Measurements from ENCODE around the gene HOTAIR.

The HOTAIR gene

GRCh38 chr12:53938326-53939140, 36.2 kb downstream of the HOTAIR start, which contains the start of gene HOXC13:
TSS of gene HOXC13 (plus strand) at chr12:53938831. CDS start at chr12:53938907, 76 bp downstream.
- Histone ChIP-seq H3K36me3 (ENCODE audit: insufficient read depth, low read length) (no peaks in the 10 kb centered on the region), H3K9me3 (ENCODE audit: control insufficient read depth, insufficient read depth, low read length) (no peaks in the 10 kb centered on the region), H3K4me1 (ENCODE audit: insufficient read depth, low read length) (no peaks in the 10 kb centered on the region), H3K9ac (ENCODE audit: low read depth, low read length) (peak within 1 kb of the TSS; percentile 7; the same call in 1 of the 2 replicates)

GRCh38 chr12:53937596-53938325, 37.0 kb downstream of the HOTAIR start:
- no peaks in the 10 kb centered on the region for H3K9me3 ChIP-seq (ENCODE audit: control insufficient read depth, insufficient read depth, low read length)

GRCh38 chr12:53937099-53937498, 37.7 kb downstream of the HOTAIR start:
- H3K4me1 ChIP-seq (ENCODE audit: insufficient read depth, low read length) = no peaks in the 10 kb centered on the region
- no peak overlapping the region for H3K9ac ChIP-seq (ENCODE audit: low read depth, low read length)
- H3K9me3 ChIP-seq (ENCODE audit: control insufficient read depth, insufficient read depth, low read length) = no peaks in the 10 kb centered on the region
- no peaks in the 10 kb centered on the region for H3K36me3 ChIP-seq (ENCODE audit: insufficient read depth, low read length)

More at GRCh38 chr12:53937596-53938325, 37.0 kb downstream of the HOTAIR start:
- H3K36me3 ChIP-seq (ENCODE audit: insufficient read depth, low read length) = no peaks in the 10 kb centered on the region
- no peaks in the 10 kb centered on the region for H3K4me1 ChIP-seq (ENCODE audit: insufficient read depth, low read length)
- H3K9ac ChIP-seq (ENCODE audit: low read depth, low read length) = no peak overlapping the region

- H3K9ac ChIP-seq (ENCODE audit: low read depth, low read length) = no peak overlapping the region
- H3K36me3 ChIP-seq (ENCODE audit: insufficient read depth, low read length) = no peaks in the 10 kb centered on the region
- no peaks in the 10 kb centered on the region for H3K4me1 ChIP-seq (ENCODE audit: insufficient read depth, low read length)
- H3K9me3 ChIP-seq (ENCODE audit: control insufficient read depth, insufficient read depth, low read length) = no peaks in the 10 kb centered on the region
Observed at GRCh38 chr12:53935383-53936341, 39.1 kb downstream of the HOTAIR start.

GRCh38 chr12:53932915-53933314, 41.8 kb downstream of the HOTAIR start:
- Histone ChIP-seq H3K36me3 (ENCODE audit: insufficient read depth, low read length) (no peaks in the 10 kb centered on the region), H3K9ac (ENCODE audit: low read depth, low read length) (no peak overlapping the region), H3K4me1 (ENCODE audit: insufficient read depth, low read length) (no peaks in the 10 kb centered on the region), H3K9me3 (ENCODE audit: control insufficient read depth, insufficient read depth, low read length) (no peaks in the 10 kb centered on the region)

- H3K4me1 ChIP-seq (ENCODE audit: insufficient read depth, low read length) = 0 out of 2 replicates have a peak, but pooled peaks cover 3% of the 10 kb centered on the region
- H3K36me3 ChIP-seq (ENCODE audit: insufficient read depth, low read length) = no peaks in the 10 kb centered on the region
- no peak overlapping the region for H3K9ac ChIP-seq (ENCODE audit: low read depth, low read length)
- no peaks in the 10 kb centered on the region for H3K9me3 ChIP-seq (ENCODE audit: control insufficient read depth, insufficient read depth, low read length)
Observed at GRCh38 chr12:53931844-53932581, 42.7 kb downstream of the HOTAIR start.

GRCh38 chr12:53930591-53931255, 44.0 kb downstream of the HOTAIR start:
- no peaks in the 10 kb centered on the region for H3K36me3 ChIP-seq (ENCODE audit: insufficient read depth, low read length)
- H3K4me1 ChIP-seq (ENCODE audit: insufficient read depth, low read length) = 0 out of 2 replicates have a peak, but pooled peaks cover 3% of the 10 kb centered on the region
- no peak overlapping the region for H3K9ac ChIP-seq (ENCODE audit: low read depth, low read length)
- H3K9me3 ChIP-seq (ENCODE audit: control insufficient read depth, insufficient read depth, low read length) = no peaks in the 10 kb centered on the region

- no peak overlapping the region for H3K9ac ChIP-seq (ENCODE audit: low read depth, low read length)
- 0 out of 2 replicates have a peak, but pooled peaks cover 3% of the 10 kb centered on the region for H3K4me1 ChIP-seq (ENCODE audit: insufficient read depth, low read length)
- H3K36me3 ChIP-seq (ENCODE audit: insufficient read depth, low read length) = no peaks in the 10 kb centered on the region
- H3K9me3 ChIP-seq (ENCODE audit: control insufficient read depth, insufficient read depth, low read length) = no peaks in the 10 kb centered on the region
Observed at GRCh38 chr12:53929527-53929926, 45.2 kb downstream of the HOTAIR start.

- Histone ChIP-seq H3K4me1 (ENCODE audit: insufficient read depth, low read length) (0 out of 2 replicates have a peak, but pooled peaks cover 3% of the 10 kb centered on the region), H3K36me3 (ENCODE audit: insufficient read depth, low read length) (no peaks in the 10 kb centered on the region), H3K9ac (ENCODE audit: low read depth, low read length) (no peak overlapping the region), H3K9me3 (ENCODE audit: control insufficient read depth, insufficient read depth, low read length) (no peaks in the 10 kb centered on the region)
Observed at GRCh38 chr12:53928054-53928835, 46.5 kb downstream of the HOTAIR start.

GRCh38 chr12:53927220-53928029, 47.3 kb downstream of the HOTAIR start:
- no peaks in the 10 kb centered on the region for H3K36me3 ChIP-seq (ENCODE audit: insufficient read depth, low read length)
- no peak overlapping the region for H3K9ac ChIP-seq (ENCODE audit: low read depth, low read length)
- H3K4me1 ChIP-seq (ENCODE audit: insufficient read depth, low read length) = 0 out of 2 replicates have a peak, but pooled peaks cover 3% of the 10 kb centered on the region
- H3K9me3 ChIP-seq (ENCODE audit: control insufficient read depth, insufficient read depth, low read length) = no peaks in the 10 kb centered on the region

- Histone ChIP-seq H3K9me3 (ENCODE audit: control insufficient read depth, insufficient read depth, low read length) (no peaks in the 10 kb centered on the region), H3K4me1 (ENCODE audit: insufficient read depth, low read length) (0 out of 2 replicates have a peak, but pooled peaks cover 3% of the 10 kb centered on the region), H3K36me3 (ENCODE audit: insufficient read depth, low read length) (no peaks in the 10 kb centered on the region), H3K9ac (ENCODE audit: low read depth, low read length) (no peak overlapping the region)
Observed at GRCh38 chr12:53924521-53925405, 50.0 kb downstream of the HOTAIR start.

All from ES-I3 (cell line).